ENCODE measurements around the gene RNF225. TPM values are rescaled to one million over a fixed set of nuclear protein-coding genes. Genes with fewer than 3 reads are reported as not detected.
"Not testable (repeated sequence)": the region's sequence is repeated elsewhere in the genome, so short reads cannot be mapped to it uniquely, and the experiment has no call there.

The RNF225 gene
- total and polyA plus RNA-seq, 2 experiments from 2014 or later = not detected

DNA sequence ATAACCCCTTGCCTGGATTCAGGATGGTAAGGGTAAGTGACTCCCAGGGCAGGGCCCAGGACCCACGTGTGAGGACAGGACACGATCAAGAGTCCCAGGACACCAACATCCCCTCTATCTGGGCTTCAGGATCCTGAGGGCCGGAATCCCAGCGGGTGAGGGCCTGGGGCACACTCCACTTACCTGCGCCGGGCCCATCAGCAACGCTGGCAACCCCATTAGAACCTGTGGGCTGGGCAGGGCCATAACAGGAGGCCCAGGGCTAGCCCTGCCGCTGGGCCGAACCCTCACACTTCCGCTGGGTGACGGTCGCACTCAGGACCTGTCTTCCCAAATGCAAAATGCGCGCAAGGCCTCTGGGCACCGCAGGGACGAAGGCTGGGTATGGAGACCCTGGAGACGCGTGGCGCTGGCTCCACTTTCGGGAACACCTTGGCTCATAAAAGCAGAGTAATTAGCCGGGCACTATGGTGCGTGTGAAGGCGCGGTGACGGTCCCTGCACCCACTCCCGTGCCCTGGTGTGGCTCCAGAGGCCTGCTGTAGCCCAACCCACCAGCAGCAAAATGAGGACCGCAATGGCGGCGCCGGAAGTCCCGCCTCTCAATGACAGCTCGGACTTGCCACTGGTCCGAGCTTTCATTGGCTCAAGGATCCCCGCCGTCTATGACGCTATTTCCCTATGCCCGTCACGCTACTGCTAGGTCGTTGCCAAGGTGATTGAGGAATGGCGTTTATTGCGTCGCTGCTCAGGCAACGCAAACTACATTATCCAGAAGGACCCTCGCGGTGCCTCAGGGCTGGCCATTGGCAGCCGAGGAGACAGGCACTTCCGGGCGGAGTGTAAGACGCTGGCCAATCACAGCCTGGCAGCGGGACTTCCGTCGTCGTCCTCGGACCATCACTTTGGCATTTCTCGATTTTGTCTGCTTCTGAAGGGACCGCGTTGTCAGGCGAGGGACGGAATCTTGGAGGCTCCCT, 44.4 kb downstream of the RNF225 start, which contains the start of gene ZNF132:
Gene ZNF132, minus strand, starts transcription at position 578 of the 979 bp plus-strand sequence. Its CDS starts 332 bp downstream, at position 246.
- H3K79me2 ChIP-seq = no peaks in the 10 kb centered on the region
- peak within 1 kb of the TSS; percentile 53 for H3K4me3 ChIP-seq
- peaks cover 5% of the 10 kb centered on the region for H3K4me1 ChIP-seq (ENCODE audit: insufficient read depth)
- H3K4me2 ChIP-seq = peak within 1 kb of the TSS; percentile 83
- H3K36me3 ChIP-seq (replicated peaks; ENCODE audit: insufficient read depth, low read depth) = no peaks in the 10 kb centered on the region
- DNase-seq (ENCODE audit: low spot score) = peak; percentile 91
- H3K27me3 ChIP-seq = no peaks in the 10 kb centered on the region
- no peak for TF ChIP-seq EZH2 (IDR thresholded peaks at IDR 0.05; ENCODE audit: borderline replicate concordance)
- TF ChIP-seq EZH2phosphoT487 (IDR thresholded peaks at IDR 0.05; ENCODE audit: low read depth, severe bottlenecking, unreplicated experiment) = no peak
- TF ChIP-seq CTCF (IDR thresholded peaks at IDR 0.05; ENCODE audit: poor library complexity) = no peak
- H3K9me3 ChIP-seq (ENCODE audit: low read depth) = no peaks in the 10 kb centered on the region
- H3K9me2 ChIP-seq (replicated peaks; ENCODE audit: insufficient read depth) = no peaks in the 10 kb centered on the region
- WGBS (ENCODE audit: low lambda C conversion rate, missing lambda C conversion rate) = 37% methylated on average over 56 of the region's 59 CpGs
- peak within 1 kb of the TSS; percentile 55 for H2AFZ ChIP-seq
- H4K20me1 ChIP-seq (ENCODE audit: insufficient read depth, poor library complexity, severe bottlenecking) = no peaks in the 10 kb centered on the region
- H3K27ac ChIP-seq = peak within 1 kb of the TSS; percentile 56

DNA sequence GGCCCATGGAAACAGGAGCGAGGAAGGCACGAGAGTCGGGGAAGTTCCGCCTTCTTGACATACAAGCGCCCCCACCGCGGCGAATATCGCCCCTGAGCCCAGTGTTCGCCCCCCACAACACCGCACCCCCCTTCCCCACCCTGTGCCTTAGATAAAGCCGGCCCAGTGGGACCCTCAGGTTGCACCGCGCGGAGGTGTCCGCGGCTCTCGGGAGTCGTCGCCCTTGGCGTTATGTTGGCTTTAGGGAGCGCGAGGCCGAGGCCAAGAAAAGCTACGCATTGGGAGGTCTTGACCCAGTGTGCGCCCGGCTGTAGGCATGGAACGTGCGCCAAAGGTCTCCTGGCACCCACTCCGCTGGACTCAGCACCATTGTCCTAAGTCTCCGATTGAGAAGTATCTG, 45.1 kb downstream of the RNF225 start:
- Histone ChIP-seq H2AFZ (peak overlapping the region; percentile 44), H3K4me2 (peak overlapping the region; percentile 83), H3K4me1 (ENCODE audit: insufficient read depth) (peaks cover 5% of the 10 kb centered on the region), H3K79me2 (no peaks in the 10 kb centered on the region), H3K9me2 (replicated peaks; ENCODE audit: insufficient read depth) (no peaks in the 10 kb centered on the region), H3K36me3 (replicated peaks; ENCODE audit: insufficient read depth, low read depth) (no peaks in the 10 kb centered on the region), H4K20me1 (ENCODE audit: insufficient read depth, poor library complexity, severe bottlenecking) (no peaks in the 10 kb centered on the region), H3K4me3 (peak overlapping the region; percentile 12), H3K27ac (peak overlapping the region; percentile 13), H3K9me3 (ENCODE audit: low read depth) (no peaks in the 10 kb centered on the region), H3K27me3 (no peaks in the 10 kb centered on the region)
- no peak for DNase-seq (ENCODE audit: low spot score)
- WGBS (ENCODE audit: low lambda C conversion rate, missing lambda C conversion rate) = 89% methylated on average over 20 of the region's 31 CpGs
- TF ChIP-seq CTCF (IDR thresholded peaks at IDR 0.05; ENCODE audit: poor library complexity) (no peak), EZH2 (IDR thresholded peaks at IDR 0.05; ENCODE audit: borderline replicate concordance) (no peak), EZH2phosphoT487 (IDR thresholded peaks at IDR 0.05; ENCODE audit: low read depth, severe bottlenecking, unreplicated experiment) (no peak)

DNA sequence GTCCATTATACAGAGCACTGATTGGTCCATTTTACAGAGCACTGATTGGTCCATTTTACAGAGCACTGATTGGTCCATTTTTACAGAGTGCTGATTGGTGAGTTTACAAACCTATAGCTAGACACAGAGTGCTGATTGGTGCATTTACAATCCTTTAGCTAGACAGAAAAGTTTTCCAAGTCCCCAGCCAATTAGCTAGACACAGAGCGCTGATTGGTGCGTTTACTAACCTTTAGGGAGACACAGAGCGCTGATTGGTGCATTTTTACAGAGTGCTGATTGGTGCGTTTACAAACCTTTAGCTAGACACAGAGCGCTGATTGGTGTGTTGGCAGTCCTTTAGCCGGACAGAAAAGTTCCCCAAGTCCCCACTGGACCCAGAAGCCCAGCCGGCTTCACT, 47.5 kb downstream of the RNF225 start:
- H3K9me2 ChIP-seq (replicated peaks; ENCODE audit: insufficient read depth); H4K20me1 ChIP-seq (ENCODE audit: insufficient read depth, poor library complexity, severe bottlenecking); H3K4me2 ChIP-seq; H2AFZ ChIP-seq; DNase-seq (ENCODE audit: low spot score); H3K27me3 ChIP-seq; H3K9me3 ChIP-seq (ENCODE audit: low read depth); H3K36me3 ChIP-seq (replicated peaks; ENCODE audit: insufficient read depth, low read depth); H3K79me2 ChIP-seq; H3K4me1 ChIP-seq (ENCODE audit: insufficient read depth); H3K27ac ChIP-seq; H3K4me3 ChIP-seq: not testable (repeated sequence)
- WGBS (ENCODE audit: low lambda C conversion rate, missing lambda C conversion rate) = 73% methylated on average over 7 of the region's 7 CpGs

Small RNA genes lying within 50 kb of the gene (microRNA-seq; reads per million reads assigned to microRNA genes)
- gene MIR4754 = not detected

Small RNA genes lying within 50 kb of the gene (small RNA-seq; reads per million reads assigned to genes)
- gene MIR4754 = not detected
- gene RNA5SP473 = 0.12 reads per million

Other genes with a start within 250 kb of the RNF225 start
- gene ZNF329, start 244.9 kb upstream of the RNF225 start, total RNA-seq = 17.0 and 18.4 TPM in 2 replicates
- gene ZNF329, start 244.9 kb upstream of the RNF225 start, polyA plus RNA-seq = 1.8 and 2.8 TPM in 2 replicates
- gene ZNF274, start 212.6 kb upstream of the RNF225 start, total RNA-seq = 28.1 and 28.8 TPM in 2 replicates
- gene ZNF274, start 212.6 kb upstream of the RNF225 start, polyA plus RNA-seq = 29.0 and 30.8 TPM in 2 replicates
- gene ZNF544, start 166.7 kb upstream of the RNF225 start, total RNA-seq = 19.3 and 34.1 TPM in 2 replicates
- gene ZNF544, start 166.7 kb upstream of the RNF225 start, polyA plus RNA-seq = 12.3 and 17.2 TPM in 2 replicates
- 7.1 and 8.7 TPM in 2 replicates for gene ZNF8, start 116.7 kb upstream of the RNF225 start, total RNA-seq
- gene ZNF8, start 116.7 kb upstream of the RNF225 start, polyA plus RNA-seq = 1.0 and 1.4 TPM in 2 replicates
- gene ERVK3-1, start 90.3 kb upstream of the RNF225 start, total RNA-seq = 57.9 and 73.2 TPM in 2 replicates
- 68.9 and 71.7 TPM in 2 replicates for gene ERVK3-1, start 90.3 kb upstream of the RNF225 start, polyA plus RNA-seq
- gene ZSCAN22, start 68.7 kb upstream of the RNF225 start, total RNA-seq = 1.3 and 2.0 TPM in 2 replicates
- 2.2 and 3.0 TPM in 2 replicates for gene ZSCAN22, start 68.7 kb upstream of the RNF225 start, polyA plus RNA-seq
- 35.9 and 45.5 TPM in 2 replicates for gene A1BG, start 42.2 kb upstream of the RNF225 start, total RNA-seq
- 106 and 108 TPM in 2 replicates for gene A1BG, start 42.2 kb upstream of the RNF225 start, polyA plus RNA-seq
- gene ZNF497, start 32.9 kb upstream of the RNF225 start, total RNA-seq = 1.5 and 1.6 TPM in 2 replicates
- gene ZNF497, start 32.9 kb upstream of the RNF225 start, polyA plus RNA-seq = 3.3 and 4.3 TPM in 2 replicates
- gene ZNF837, start 14.6 kb upstream of the RNF225 start, total RNA-seq = 5.0 and 5.9 TPM in 2 replicates
- 5.4 and 9.7 TPM in 2 replicates for gene ZNF837, start 14.6 kb upstream of the RNF225 start, polyA plus RNA-seq
- gene RPS5, start 8.4 kb upstream of the RNF225 start, total RNA-seq = 1,644 and 2,420 TPM in 2 replicates
- gene RPS5, start 8.4 kb upstream of the RNF225 start, polyA plus RNA-seq = 562 and 565 TPM in 2 replicates
- gene ZNF584, start 13.0 kb downstream of the RNF225 start, total RNA-seq = 4.5 and 5.5 TPM in 2 replicates
- 4.5 and 7.9 TPM in 2 replicates for gene ZNF584, start 13.0 kb downstream of the RNF225 start, polyA plus RNA-seq
- 1.0 and 1.5 TPM in 2 replicates for gene ZNF132, start 44.5 kb downstream of the RNF225 start, total RNA-seq
- gene ZNF132, start 44.5 kb downstream of the RNF225 start, polyA plus RNA-seq = 0.35 and 0.95 TPM in 2 replicates
- gene ZNF324B, start 56.0 kb downstream of the RNF225 start, total RNA-seq = 5.8 and 7.0 TPM in 2 replicates
- 1.9 and 2.4 TPM in 2 replicates for gene ZNF324B, start 56.0 kb downstream of the RNF225 start, polyA plus RNA-seq
- 8.7 and 13.1 TPM in 2 replicates for gene ZNF324, start 71.4 kb downstream of the RNF225 start, total RNA-seq
- 9.1 and 9.3 TPM in 2 replicates for gene ZNF324, start 71.4 kb downstream of the RNF225 start, polyA plus RNA-seq
- 11.2 and 20.5 TPM in 2 replicates for gene ZNF446, start 80.7 kb downstream of the RNF225 start, total RNA-seq
- 13.8 and 20.7 TPM in 2 replicates for gene ZNF446, start 80.7 kb downstream of the RNF225 start, polyA plus RNA-seq
- gene SLC27A5, start 116.3 kb downstream of the RNF225 start, total RNA-seq = 8.4 and 9.0 TPM in 2 replicates
- 13.8 and 19.1 TPM in 2 replicates for gene SLC27A5, start 116.3 kb downstream of the RNF225 start, polyA plus RNA-seq
- gene ZBTB45, start 124.2 kb downstream of the RNF225 start, total RNA-seq = 3.3 and 5.4 TPM in 2 replicates
- 18.5 and 21.6 TPM in 2 replicates for gene ZBTB45, start 124.2 kb downstream of the RNF225 start, polyA plus RNA-seq
- gene TRIM28, start 148.4 kb downstream of the RNF225 start, total RNA-seq = 189 and 191 TPM in 2 replicates
- gene TRIM28, start 148.4 kb downstream of the RNF225 start, polyA plus RNA-seq = 159 and 180 TPM in 2 replicates
- gene CHMP2A, start 159.4 kb downstream of the RNF225 start, total RNA-seq = 88.4 and 122 TPM in 2 replicates
- gene CHMP2A, start 159.4 kb downstream of the RNF225 start, polyA plus RNA-seq = 188 and 196 TPM in 2 replicates
- 48.5 and 54.4 TPM in 2 replicates for gene UBE2M, start 163.0 kb downstream of the RNF225 start, total RNA-seq
- gene UBE2M, start 163.0 kb downstream of the RNF225 start, polyA plus RNA-seq = 111 TPM in 2 replicates
- gene MZF1, start 177.7 kb downstream of the RNF225 start, total RNA-seq = 19.0 and 23.5 TPM in 2 replicates
- gene MZF1, start 177.7 kb downstream of the RNF225 start, polyA plus RNA-seq = 19.9 and 29.0 TPM in 2 replicates

Measured in hepatocyte (in vitro differentiated cells).